ENCODE data around the gene ATP13A2. TPM values are rescaled to one million over a fixed set of nuclear protein-coding genes. Genes with fewer than 3 reads are reported as not detected.
"Not testable (repeated sequence)": the region's sequence is repeated elsewhere in the genome, so short reads cannot be mapped to it uniquely, and the experiment has no call there.

The ATP13A2 gene
- polyA plus RNA-seq, 1 donor: 16.4 TPM

GRCh38 chr1:16957731-16958130, 54.0 kb downstream of the ATP13A2 start:
- DNase-seq (ENCODE audit: low read depth): no peak

DNA sequence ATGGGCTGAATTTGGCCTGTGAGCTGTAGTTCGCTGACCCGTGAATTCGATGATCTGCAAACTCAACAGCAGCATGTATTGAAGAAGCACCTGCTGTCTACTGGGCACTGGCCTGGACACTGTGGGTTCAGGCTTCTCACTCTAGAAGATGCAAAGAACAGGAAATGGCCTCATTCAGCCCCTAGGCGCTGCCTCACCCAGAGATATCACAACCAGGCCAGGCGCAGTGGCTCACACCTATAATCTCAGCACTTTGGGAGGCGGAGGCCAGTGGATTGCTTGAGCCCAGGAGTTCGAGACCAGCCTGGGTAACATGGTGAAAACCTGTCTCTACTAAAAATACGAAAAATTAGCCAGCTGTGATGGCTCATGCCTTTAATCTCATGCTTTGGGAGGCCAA, 55.0 kb downstream of the ATP13A2 start:
- DNase-seq (ENCODE audit: low read depth): no peak

DNA sequence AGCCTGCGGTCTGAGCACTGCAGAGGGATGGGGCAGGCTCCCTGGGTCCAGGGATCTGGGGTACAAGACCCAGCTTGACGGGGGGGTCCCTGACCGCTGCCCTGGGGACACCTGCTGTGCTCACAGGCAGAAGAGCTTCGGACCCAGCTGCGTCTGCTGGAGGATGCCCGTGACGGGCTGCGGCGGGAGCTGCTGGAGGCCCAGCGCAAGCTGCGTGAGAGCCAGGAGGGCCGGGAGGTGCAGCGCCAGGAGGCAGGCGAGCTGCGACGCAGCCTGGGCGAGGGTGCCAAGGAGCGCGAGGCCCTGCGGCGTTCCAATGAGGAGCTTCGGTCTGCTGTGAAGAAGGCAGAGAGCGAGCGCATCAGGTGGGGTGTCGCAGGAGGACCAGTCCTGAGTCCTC, 56.5 kb downstream of the ATP13A2 start:
- no peak for DNase-seq (ENCODE audit: low read depth)

DNA sequence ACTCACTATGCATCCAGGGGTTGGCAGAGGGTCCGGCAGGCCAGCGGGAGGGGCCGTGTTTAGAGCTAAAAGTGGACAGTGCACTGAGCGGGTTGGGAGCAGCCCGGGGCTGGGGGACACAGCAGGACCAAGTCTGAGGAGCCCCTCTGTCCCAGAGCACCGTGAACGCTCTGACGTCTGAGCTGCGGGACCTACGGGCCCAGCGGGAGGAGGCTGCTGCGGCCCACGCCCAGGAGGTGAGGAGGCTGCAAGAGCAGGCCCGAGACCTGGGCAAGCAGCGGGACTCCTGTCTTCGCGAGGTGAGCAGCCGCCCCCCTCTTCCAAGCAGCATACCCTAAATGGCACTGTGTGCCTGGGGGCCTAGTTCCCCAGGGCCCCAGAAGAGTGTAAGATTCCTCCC, 57.1 kb downstream of the ATP13A2 start:
- DNase-seq (ENCODE audit: low read depth): no peak

- not testable (repeated sequence) for DNase-seq (ENCODE audit: low read depth)
These were observed 59.4 kb downstream of the ATP13A2 start for GRCh38 chr1:16952376-16952775.

- not testable (repeated sequence) for DNase-seq (ENCODE audit: low read depth)
These were observed 62.7 kb downstream of the ATP13A2 start for GRCh38 chr1:16949026-16949425.

GRCh38 chr1:16948282-16948891, 63.3 kb downstream of the ATP13A2 start:
- not testable (repeated sequence) for DNase-seq (ENCODE audit: low read depth)

DNA sequence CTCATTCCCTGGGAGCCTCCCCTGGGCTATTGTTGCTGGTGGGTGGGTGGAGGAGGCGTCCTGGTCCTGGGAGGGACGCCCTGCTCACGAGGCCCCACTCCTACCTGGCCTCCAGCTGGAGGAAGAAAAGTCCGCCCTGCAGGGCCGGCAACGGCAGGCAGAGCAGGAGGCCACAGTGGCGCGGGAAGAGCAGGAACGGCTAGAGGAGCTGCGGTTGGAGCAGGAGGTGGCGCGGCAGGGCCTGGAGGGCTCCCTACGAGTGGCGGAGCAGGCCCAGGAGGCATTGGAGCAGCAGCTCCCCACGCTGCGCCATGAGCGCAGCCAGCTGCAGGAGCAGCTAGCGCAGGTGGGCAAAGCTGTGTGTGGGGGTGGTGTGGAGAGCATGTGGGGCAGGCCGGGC, 65.1 kb downstream of the ATP13A2 start:
- no peak for DNase-seq (ENCODE audit: low read depth)

- DNase-seq (ENCODE audit: low read depth): not testable (repeated sequence)
These were observed 65.5 kb downstream of the ATP13A2 start for GRCh38 chr1:16946185-16946584.

DNA sequence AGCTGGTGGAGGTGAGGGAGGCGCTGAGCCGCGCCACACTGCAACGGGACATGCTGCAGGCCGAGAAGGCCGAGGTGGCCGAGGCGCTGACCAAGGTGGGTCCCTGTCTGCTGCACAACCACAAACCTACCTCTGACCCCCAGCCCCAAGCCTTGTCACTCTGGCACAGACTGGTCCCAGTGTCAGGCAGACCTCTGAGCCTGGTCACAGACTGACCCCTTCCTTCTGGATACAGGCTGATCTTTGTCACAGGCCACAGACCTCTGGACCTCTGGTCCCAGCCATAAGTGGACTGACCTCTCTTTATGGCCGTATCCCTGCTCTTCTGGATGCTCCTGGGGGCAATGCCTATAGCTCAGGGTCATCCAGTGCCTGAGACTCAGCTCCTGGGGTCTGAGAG, 66.2 kb downstream of the ATP13A2 start:
- not testable (repeated sequence) for DNase-seq (ENCODE audit: low read depth)

DNA sequence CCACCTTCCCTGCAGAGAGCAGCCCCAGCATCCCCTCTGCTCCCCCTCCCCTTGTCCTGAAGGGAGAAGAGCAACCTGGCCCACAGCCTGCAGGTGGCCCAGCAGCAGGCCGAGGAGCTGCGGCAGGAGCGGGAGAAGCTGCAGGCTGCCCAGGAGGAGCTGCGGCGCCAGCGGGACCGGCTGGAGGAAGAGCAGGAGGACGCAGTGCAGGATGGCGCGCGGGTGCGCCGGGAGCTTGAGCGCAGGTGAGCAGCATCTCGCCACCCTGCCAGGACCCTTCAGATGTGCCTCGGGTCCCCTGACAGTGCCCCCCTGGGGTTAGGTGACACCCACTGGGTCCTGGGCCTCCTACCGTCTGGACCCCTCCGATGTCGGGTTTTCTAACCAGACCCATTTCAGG, 67.7 kb downstream of the ATP13A2 start:
- DNase-seq (ENCODE audit: low read depth): no peak

GRCh38 chr1:16939386-16940180, 72.1 kb downstream of the ATP13A2 start:
- DNase-seq (ENCODE audit: low read depth): not testable (repeated sequence)

GRCh38 chr1:16938351-16939321, 73.1 kb downstream of the ATP13A2 start:
- DNase-seq (ENCODE audit: low read depth): no peak

DNA sequence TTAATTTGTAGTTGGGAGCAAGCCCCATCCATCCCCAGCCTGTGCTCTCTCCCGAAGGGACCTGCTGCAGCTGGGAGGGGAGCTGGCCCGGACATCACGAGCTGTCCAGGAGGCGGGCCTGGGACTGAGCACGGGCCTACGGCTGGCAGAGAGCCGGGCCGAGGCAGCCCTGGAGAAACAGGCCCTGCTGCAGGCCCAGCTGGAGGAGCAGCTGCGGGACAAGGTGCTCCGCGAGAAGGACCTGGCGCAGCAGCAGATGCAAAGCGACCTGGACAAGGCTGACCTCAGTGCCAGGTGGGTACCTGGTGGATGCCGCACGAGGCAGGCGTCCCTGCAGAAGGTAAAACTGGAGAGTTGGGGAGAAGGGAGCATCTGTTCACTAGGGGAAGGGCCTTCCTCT, 75.1 kb downstream of the ATP13A2 start:
- DNase-seq (ENCODE audit: low read depth): not testable (repeated sequence)

Other genes with a start within 250 kb of the ATP13A2 start
- not detected for gene RNU1-2, start 115.9 kb downstream of the ATP13A2 start, polyA plus RNA-seq (ENCODE audit: insufficient read length)
- 22.9 TPM for gene CROCC, start 90.0 kb downstream of the ATP13A2 start, polyA plus RNA-seq (ENCODE audit: insufficient read length)
- gene MFAP2, start 31.3 kb downstream of the ATP13A2 start, polyA plus RNA-seq (ENCODE audit: insufficient read length): 78.6 TPM
- gene SDHB, start 42.1 kb upstream of the ATP13A2 start, polyA plus RNA-seq (ENCODE audit: insufficient read length): 95.5 TPM
- gene PADI2, start 107.5 kb upstream of the ATP13A2 start, polyA plus RNA-seq (ENCODE audit: insufficient read length): 111 TPM
- gene PADI1, start 193.2 kb upstream of the ATP13A2 start, polyA plus RNA-seq (ENCODE audit: insufficient read length): 0.47 TPM
- not detected for gene PADI3, start 237.2 kb upstream of the ATP13A2 start, polyA plus RNA-seq (ENCODE audit: insufficient read length)

All from forelimb muscle (tissue), 1 donor.